Stomach smooth muscle (tissue), 2 donors: ENCODE measurements around the gene IL31.

Experiments used
- H3K27ac ChIP-seq: one replicate; pipeline ENCODE4 v1.7.0; 2013; ENCODE audit warnings: mild to moderate bottlenecking, low read length, inconsistent platforms
- H3K27me3 ChIP-seq, 2 donors: one replicate each; pipeline ENCODE4 v1.7.0; 2013; ENCODE audit warnings: low read length in 2 of 2; ENCODE audit not compliant: insufficient read depth in 2 of 2, control insufficient read depth in 1 of 2
- H3K36me3 ChIP-seq, 2 donors: one replicate each; pipeline ENCODE4 v1.7.0; 2013; ENCODE audit warnings: low read length in 2 of 2; ENCODE audit not compliant: control insufficient read depth in 2 of 2, insufficient read depth in 2 of 2
- H3K4me1 ChIP-seq: one replicate; pipeline ENCODE4 v1.7.0; 2013; ENCODE audit warnings: low read length; ENCODE audit not compliant: control insufficient read depth, insufficient read depth
- H3K4me3 ChIP-seq, 2 donors: one replicate each; pipeline ENCODE4 v1.7.0; 2013; ENCODE audit warnings: low read length in 2 of 2
- H3K9ac ChIP-seq, 2 donors: one replicate each; pipeline ENCODE4 v1.7.0; 2013; ENCODE audit warnings: low read length in 2 of 2, mild to moderate bottlenecking in 1 of 2
- H3K9me3 ChIP-seq, 2 donors: one replicate each; pipeline ENCODE4 v1.7.0; 2013; ENCODE audit warnings: low read length in 2 of 2; ENCODE audit not compliant: control insufficient read depth in 2 of 2
- donor health status: healthy.
- donor health status: Pancreatic carcinoma.

IL31 gene

GRCh38 chr12:122127839-122128238, 46.2 kb downstream of the IL31 start:
- Histone ChIP-seq H3K27ac (no peak overlapping the region), H3K4me3 (no peak overlapping the region), H3K36me3 (peaks cover 41 to 46% of the 10 kb centered on the region in 2 donors), H3K27me3 (no peaks in the 10 kb centered on the region), H3K9ac (no peak overlapping the region), H3K9me3 (no peaks in the 10 kb centered on the region), H3K4me1 (peaks cover 32% of the 10 kb centered on the region)

GRCh38 chr12:122126713-122127597, 47.1 kb downstream of the IL31 start:
- Histone ChIP-seq H3K4me1 (peaks cover 36% of the 10 kb centered on the region), H3K9ac (peak overlapping the region in 1 of 2 donors; percentile 47), H3K36me3 (peaks cover 37% of the 10 kb centered on the region in 2 donors)

GRCh38 chr12:122126342-122126635, 47.7 kb downstream of the IL31 start:
- no peak overlapping the region for H3K4me3 ChIP-seq
- H3K27me3 ChIP-seq, result no peaks in the 10 kb centered on the region
- peaks cover 33 to 37% of the 10 kb centered on the region in 2 donors for H3K36me3 ChIP-seq
- no peak overlapping the region for H3K9ac ChIP-seq
- peak overlapping the region; percentile 49 for H3K27ac ChIP-seq
- H3K4me1 ChIP-seq, result peaks cover 43% of the 10 kb centered on the region
- H3K9me3 ChIP-seq, result no peaks in the 10 kb centered on the region

More at GRCh38 chr12:122126713-122127597, 47.1 kb downstream of the IL31 start:
- Histone ChIP-seq H3K27ac (peak overlapping the region; percentile 31), H3K9me3 (no peaks in the 10 kb centered on the region), H3K4me3 (no peak overlapping the region), H3K27me3 (no peaks in the 10 kb centered on the region)

GRCh38 chr12:122125452-122126341, 48.3 kb downstream of the IL31 start:
- H3K36me3 ChIP-seq, result peaks cover 32 to 35% of the 10 kb centered on the region in 2 donors
- peak overlapping the region; percentile 49 for H3K27ac ChIP-seq
- no peaks in the 10 kb centered on the region for H3K9me3 ChIP-seq
- no peaks in the 10 kb centered on the region for H3K27me3 ChIP-seq
- H3K9ac ChIP-seq, result peak overlapping the region in 1 of 2 donors; percentile 36
- peak overlapping the region in 1 of 2 donors; percentile 44 for H3K4me3 ChIP-seq
- H3K4me1 ChIP-seq, result peaks cover 43% of the 10 kb centered on the region

- no peak overlapping the region for H3K9ac ChIP-seq
- no peak overlapping the region for H3K27ac ChIP-seq
- peaks cover 18 to 22% of the 10 kb centered on the region in 2 donors for H3K36me3 ChIP-seq
- H3K4me1 ChIP-seq, result peaks cover 43% of the 10 kb centered on the region
- no peaks in the 10 kb centered on the region for H3K27me3 ChIP-seq
- H3K4me3 ChIP-seq, result no peak overlapping the region
- no peaks in the 10 kb centered on the region for H3K9me3 ChIP-seq
These were observed 49.7 kb downstream of the IL31 start for GRCh38 chr12:122124370-122124769.

GRCh38 chr12:122123761-122124145, 50.3 kb downstream of the IL31 start:
- Histone ChIP-seq H3K9me3 (no peaks in the 10 kb centered on the region), H3K36me3 (peaks cover 12 to 15% of the 10 kb centered on the region in 2 donors), H3K27ac (no peak overlapping the region), H3K27me3 (no peaks in the 10 kb centered on the region), H3K4me1 (peaks cover 43% of the 10 kb centered on the region), H3K9ac (peak overlapping the region; percentile 7 to 60), H3K4me3 (peak overlapping the region in 1 of 2 donors; percentile 10)

- Histone ChIP-seq H3K4me3 (peak overlapping the region; percentile 10 to 55), H3K27me3 (no peaks in the 10 kb centered on the region), H3K9ac (peak overlapping the region; percentile 7 to 60), H3K4me1 (peaks cover 43% of the 10 kb centered on the region), H3K36me3 (peaks cover 7 to 10% of the 10 kb centered on the region in 2 donors), H3K9me3 (no peaks in the 10 kb centered on the region), H3K27ac (peak overlapping the region; percentile 49)
These were observed 50.8 kb downstream of the IL31 start for GRCh38 chr12:122123051-122123760.
